HG02610 (cell line): ENCODE measurements around the gene IFNGR1.

ENCODE experiments used
- ATAC-seq: cut with Tn5 transposase; IDR thresholded peaks from one replicate; pipeline ENCODE4 v1.9.1; 2021; ENCODE audit warnings: mild to moderate bottlenecking, moderate library complexity; ENCODE audit not compliant: unreplicated experiment

IFNGR1 gene

DNA sequence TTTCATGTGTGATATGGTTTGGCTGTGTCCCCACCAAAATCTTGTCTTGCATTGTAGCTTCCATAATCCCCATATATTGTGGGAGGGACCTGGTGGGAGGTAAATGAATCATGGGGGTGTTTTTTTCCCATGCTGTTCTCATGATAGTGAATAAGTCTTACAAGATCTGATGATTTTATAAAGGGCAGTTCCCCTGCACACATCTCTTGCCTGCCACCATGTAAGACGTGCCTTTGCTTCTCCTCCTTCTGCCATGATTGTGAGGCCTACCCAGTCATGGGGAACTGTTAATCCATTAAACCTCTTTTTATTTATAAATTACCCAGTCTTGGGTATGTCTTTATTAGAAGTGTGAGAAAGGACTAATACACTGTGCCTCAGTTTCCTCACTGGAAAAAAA lies 41.6 kb downstream of the IFNGR1 start:
- no peak for ATAC-seq

DNA sequence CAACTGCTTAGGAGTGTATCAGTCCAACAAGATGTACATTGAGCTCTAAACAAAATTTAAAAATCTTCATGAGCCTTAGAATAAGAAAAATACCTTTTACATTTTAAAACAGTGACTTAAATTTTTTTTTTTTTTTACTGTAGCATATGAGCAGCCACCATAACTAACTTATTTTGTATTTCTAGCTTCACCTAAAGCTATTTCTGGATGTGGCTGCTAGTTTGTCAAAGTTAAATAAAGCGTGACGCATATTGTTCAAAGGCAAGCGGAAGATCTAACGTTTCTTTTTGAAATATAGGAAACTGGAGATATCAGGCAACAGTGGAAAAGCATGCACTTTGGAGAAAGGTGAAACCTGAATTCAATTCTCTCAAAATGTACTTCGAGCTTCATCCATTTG lies 42.5 kb downstream of the IFNGR1 start:
- no peak for ATAC-seq

DNA sequence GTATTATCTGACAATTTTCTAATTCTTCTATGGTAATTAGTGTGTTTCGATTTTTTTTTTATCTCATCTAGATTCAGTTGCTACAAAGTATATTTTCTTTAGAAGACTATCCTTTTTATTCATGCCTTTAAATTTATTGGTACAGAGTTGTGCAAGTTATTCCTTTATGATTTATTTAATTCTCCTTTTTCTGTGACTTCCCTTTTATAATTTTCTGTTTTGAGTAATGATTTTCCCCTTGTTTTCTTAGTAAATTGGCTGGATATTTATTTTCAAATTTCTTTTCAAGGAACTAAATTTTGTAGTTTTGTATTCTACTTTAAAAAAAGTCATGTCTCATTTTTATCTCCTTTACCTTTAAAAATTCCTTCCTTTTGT lies 43.3 kb downstream of the IFNGR1 start:
- ATAC-seq = no peak

DNA sequence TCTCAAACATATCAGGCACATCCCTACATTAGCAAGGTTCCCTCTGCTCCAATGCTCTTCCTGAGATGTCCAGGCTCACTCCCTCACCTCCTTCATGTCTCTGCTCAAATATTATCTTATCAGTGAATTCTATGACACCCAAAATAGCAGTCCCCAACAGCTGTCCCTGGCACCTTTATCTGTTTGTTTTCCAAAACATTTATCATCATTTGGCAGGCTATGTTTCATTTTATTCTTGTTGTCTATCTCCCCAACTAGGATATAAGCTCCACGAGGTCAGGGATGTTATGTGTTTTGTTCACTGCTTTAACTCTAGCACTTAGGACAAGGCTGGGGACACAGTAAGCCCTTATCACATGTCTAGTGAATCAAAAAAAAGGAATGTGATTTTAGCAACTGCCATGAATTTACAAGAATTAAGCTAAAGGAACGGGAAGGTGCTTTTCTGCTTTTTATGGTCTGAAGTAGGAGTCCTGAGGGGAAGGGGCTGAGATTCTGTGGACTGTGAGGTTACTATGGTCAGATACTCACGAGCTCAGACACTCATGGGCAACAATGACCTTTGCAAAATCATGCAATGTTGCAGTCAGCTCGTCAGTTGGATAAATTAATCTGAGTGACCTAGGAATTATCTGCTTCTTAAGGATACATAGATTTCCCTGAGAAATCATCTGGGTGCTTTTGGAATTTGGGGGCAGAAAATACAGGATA lies 43.9 kb downstream of the IFNGR1 start:
- ATAC-seq = no peak

DNA sequence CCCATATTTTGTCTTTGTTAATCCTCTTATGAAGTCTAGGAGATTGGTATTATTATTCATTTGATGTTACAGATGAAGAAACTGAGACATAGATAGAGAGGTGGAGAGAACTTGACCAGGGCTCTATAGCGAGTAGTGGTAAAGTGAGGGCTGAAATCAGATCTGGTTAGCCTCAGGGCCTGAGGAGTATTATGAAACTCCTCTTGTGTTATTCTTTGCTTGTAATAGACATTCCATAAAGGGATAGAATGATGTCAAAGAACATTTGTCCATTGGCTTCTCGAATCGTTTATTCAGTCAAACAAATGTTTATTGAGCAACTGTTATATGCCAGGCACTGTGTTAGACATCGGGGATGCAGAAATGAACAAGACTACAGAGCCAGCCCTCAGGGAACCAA lies 45.7 kb downstream of the IFNGR1 start, which contains the start of gene IL22RA2:
Gene IL22RA2 (minus strand): TSS at position 144 of the 400 bp plus-strand sequence. CDS start 11,895 bp downstream, outside the sequence.
- ATAC-seq = no peak

DNA sequence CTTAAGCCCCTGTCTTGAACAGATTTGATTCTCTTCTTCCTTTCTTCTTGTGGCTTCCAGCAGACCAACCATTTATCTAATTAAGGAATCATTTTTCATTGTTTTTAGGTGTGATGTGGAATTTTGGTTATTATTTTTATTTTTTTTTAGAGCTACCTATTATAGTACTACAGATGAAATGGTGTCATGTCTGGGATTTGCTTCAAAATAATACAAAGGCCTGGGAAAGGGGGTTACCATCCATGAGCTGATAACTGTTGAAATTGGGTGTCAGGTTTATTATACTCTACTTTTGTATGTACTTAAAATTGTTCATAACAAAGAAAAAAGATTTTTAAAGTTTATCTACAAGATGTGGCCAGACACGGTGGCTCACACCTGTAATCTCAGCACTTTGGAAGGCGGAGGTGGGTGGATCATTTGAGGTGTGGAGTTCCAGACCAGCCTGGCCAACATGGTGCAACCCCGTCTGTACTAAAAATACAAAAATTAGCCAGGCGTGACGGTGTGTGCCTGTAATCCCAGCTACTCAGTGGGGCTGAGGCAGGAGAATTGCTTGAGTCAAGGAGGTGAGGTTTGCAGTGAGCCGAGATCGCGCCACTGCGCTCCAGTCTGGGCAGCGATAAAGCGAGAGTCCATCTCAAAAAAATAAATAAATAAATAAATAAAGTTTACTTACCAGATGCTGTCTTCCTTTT lies 46.3 kb downstream of the IFNGR1 start:
- ATAC-seq = no peak

DNA sequence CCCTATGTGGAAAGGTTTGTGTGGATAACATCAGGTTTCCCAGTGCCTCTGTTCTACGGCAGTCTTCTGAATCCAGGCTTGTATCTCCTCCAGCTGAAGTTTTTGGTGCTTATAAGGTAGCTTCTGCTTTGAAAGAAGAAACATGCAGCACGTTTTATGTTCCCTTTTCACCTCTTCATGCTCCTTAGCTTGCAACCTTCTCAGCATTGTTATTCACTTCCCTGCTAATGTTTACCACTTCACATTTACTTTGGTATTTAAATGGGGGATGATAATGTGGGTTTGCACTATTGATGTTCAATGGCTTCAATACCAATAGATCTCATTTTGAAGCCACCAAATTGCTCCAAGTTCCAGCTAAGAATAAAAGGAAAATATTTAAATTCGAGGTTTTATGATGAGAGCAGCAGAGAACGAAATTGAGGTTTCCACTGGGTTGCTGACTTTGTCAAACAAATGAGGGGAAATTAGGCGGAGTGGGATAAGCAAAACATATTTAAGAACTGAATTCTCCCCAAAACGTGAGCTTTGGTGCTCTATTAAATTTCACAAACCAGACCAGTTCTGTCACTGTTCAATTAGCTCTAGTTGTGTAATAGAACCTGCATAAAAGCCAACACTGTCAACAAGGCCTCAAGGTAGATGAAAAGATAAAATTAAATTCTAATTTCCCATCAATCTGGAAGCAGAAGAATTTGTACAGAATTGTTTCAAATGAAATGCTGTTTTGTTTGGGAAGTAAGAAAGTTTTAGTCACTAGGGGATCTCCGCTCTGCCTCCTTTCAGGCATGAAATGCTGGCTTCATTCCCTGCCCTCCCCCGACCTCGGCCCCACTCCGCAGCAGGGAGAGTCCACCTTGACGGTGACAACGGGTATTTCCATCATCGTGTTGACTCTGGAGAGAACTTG lies 47.1 kb downstream of the IFNGR1 start:
- peak; percentile 51 for ATAC-seq

DNA sequence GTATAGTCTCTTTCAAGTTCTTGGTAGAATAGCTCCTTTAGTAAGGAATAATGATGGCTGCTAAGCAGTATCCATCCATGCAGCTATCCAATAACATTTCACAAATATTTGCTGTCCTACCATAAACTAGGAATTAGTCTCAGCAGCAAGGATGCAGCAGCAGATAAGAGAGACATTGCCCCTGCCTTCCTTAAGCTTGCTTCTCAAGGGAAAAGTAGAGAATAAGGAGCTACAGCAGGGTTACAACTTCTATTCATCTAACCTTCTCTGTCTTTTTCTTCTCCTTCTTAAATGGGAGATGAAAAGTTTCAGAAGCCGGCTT lies 48.2 kb downstream of the IFNGR1 start:
- no peak for ATAC-seq

DNA sequence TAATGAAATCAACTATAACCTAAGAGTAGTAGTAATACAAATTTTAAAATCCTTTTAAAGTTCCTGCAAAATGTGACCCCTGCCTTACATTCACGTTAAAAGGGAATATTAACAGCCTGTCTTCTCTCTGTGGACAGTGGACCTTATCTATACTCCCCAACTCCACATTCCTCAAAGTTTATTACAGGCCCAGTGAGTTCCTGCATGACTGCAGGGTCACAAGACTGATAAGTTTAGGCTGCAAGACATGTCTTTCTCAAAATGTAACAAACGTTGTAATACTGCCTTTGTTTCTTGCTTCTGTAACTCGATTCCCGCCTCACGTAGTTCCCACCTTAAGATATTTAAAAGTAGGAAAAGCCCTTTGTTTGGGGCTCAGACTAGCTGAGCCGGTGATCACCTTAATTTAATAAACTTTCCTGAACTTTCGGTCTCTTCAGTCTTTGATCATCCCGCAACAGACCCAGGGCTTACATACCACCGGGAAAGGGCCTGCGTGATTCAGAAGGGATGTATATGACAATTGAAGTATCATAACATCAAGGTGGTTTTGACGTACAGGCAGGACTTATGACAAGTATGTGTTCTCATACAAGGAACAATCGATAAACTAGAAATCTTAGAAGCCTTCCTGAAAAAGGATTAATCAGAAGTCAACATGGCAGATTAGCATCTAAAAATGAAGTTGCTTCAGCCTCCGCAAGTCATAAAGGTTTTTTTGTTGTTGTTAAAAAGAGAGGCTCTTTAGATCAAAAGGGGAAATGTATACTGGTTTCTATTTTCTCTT lies 48.7 kb downstream of the IFNGR1 start:
- ATAC-seq = no peak

DNA sequence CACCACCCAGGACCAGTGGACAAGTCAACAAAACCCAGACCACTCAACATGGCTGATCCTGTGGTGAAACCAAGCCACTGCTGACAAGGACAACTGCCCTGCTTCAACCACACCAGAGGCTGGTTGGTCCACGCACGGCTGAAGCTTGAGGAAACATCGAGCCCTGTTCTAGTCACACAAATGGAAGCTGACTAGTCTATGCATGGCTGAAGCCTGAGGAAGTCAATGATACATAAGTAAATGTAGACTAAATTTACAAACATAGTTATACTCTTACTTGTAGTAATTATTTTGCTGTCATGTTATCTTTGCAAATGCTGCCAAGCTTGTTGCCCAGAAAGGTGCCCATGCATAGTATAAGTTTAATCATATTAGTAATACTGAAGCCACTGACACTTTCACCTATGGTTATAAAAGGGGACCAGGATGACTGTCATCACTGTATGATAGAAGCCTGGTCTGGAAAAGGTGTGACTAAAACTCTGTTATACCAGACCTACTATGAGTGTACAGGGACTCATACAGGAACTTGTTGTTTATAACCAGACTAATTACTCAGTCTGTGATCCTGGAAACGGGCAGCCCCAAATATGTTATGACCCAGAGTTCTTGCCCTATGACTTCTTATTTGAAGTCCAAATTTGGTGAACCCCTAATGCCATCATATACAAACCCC lies 51.3 kb downstream of the IFNGR1 start:
- peak; percentile 52 for ATAC-seq

DNA sequence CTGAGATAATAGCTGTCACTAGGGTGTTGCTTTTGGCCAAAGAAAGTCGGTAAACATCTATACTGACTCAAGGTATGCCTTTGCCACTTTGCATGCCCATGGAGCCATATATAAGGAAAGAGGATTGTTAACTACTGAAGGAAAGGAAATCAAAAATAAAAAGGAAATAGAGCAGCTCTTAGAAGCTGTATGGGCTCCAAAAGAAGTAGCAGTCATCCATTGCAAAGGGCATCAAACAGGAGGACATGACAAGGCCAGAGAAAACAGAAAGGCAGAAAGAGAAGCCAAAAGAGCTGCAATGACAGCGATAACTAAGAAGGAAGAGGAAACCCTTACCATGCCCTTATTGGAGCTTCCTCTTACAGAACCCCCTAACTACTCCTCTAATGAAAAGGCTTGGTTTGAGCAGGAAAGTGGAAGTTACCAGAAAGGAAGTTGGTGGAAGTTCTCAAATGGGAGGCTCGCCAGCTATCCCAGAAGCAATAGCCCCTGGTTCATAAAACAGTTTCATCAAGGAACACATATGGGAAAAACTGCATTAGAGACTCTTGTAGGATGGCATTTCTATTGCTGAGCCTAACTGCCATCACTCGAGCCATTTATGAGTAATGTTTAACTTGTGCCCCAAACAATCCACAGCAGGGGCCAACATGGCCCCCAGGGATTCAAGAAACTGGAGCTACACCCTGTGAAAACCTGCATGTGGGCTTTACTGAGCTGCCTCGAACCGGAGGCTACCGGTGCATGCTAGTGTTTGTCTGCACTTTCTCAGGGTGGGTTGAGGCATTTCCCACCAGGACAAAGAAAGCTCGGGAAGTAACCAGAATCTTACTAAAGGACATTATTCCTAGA lies 52.7 kb downstream of the IFNGR1 start:
- no peak for ATAC-seq

DNA sequence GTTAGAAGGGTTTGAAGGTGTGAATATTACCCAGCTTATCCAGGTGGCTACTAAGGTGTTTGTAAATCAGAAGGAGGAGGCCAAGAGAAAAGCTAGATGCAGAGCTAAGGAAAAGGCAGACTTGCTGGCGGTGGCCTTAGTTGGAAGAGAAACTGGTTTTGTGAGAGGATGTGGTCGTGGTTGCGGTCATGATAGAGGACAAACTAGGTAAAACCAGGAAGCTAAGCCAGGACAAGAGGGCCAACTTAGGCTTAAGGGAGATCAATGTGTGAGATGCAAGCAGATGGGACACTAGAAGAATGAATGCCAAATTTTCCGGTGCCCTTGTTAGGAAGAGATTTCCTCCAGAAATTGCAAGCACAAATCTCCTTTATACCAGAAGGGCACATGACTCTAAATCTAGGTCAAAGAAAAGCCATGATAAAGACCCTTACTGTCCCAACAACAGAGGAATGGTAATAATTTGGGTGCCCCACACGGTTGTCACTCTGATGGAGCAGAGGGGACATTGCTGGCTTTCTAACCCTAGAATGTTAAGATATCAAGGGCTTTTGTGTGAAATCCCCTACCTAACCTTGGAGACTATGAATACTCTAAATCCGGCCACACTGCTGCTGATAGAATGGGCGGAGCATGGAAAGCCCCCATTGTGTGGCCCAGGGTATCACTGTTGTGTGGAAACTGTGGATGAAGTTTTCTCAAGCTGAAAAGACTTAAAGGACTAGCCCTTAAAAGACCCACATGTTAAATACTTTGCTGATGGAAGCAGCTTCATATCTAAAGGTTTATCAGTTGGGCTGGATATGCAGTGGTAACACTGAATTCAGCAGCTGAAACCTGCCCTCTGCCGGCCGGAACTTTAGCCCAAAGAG lies 53.6 kb downstream of the IFNGR1 start:
- ATAC-seq = peak; percentile 49

DNA sequence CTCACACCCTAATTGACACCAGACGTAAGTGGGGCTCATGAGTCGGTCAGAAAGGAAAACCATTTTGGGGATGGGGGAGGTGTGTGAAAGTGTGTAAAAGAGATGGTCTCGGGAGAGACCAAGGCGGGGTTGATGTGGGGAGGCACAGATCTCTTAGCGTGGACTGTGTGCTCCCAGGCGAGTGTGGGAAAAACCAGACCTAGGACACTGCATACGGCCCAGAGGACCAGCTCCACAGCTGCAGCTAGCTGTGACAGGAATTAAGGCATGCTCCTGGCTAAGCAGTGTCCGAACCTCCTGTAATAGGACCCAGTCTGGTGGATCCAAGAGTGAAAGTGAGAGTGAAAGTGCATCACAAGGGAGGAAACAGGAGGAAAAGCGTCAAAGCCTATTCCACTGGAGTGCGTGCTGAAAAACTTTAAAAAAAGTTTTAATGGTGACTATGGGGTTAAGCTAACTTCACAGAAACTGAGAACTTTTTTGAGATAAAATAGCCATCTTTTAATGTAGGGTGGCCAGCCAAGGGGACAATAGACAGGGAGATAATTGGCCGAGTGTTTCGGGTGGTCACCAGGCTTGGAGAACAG lies 55.4 kb downstream of the IFNGR1 start:
- ATAC-seq = no peak

DNA sequence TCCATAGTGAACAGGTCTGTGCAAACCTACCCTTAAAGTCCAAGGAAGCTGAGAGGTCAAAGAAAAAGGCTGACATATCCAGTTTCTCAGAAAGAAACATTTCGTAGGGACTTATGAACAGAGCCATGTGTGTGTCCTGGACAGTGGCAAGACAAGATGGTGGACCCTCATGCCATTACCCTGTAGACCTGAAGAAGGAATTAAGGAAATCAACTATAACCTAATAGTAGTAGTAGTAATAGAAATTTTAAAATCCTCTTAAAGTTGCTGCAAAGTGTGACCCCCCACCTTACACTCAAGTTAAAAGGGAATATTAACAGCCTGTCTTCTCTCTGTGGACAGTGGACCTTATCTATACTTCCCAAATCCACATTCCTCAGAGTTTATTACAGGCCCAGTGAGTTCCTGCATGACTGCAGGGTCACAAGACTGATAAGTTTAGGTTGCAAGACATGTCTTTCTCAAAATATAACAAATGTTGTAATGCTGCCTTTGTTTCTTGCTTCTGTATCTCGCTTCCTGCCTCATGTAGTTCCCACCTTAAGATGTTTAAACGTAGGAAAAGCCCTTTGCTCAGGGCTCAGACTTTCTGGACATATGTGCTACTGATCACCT lies 56.4 kb downstream of the IFNGR1 start:
- no peak for ATAC-seq

DNA sequence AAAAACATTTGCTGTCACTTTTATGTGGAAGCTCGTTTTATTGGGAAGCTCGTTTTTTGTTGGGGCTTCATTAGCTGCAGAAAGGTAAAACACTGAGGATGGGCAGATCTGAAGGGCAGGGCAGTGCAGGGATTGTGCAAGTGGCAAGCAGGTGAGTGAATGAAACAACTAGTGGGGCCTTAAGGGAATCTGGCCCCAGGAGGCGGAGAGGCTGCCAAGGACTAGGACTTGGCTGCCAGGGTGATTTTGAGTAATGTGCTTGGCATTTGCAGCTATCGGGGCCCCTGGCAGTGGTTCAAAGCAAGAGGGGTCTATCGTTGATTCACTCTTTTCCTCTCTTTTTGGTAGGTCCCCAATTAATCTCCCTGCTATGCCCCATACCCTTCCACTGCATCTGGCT lies 57.2 kb downstream of the IFNGR1 start:
- no peak for ATAC-seq

DNA sequence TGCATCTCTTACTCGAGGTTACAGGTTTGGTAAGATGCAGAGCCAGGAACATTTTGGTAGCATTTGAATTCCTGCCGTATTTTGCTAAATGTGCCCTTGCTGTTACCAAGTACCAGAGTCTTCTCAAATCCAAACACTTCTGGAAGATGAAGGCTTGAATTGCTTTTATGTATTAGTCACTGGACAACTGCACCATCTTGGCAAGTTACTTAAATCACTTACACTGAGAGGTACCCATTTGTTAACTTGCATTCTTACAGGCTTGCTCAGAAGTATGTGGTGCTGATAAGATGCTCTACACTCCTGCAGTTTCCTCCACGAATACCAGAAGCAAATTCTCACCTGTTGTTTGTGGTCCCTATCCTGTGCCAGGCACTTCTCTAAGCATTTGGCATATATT lies 58.4 kb downstream of the IFNGR1 start:
- ATAC-seq = no peak

DNA sequence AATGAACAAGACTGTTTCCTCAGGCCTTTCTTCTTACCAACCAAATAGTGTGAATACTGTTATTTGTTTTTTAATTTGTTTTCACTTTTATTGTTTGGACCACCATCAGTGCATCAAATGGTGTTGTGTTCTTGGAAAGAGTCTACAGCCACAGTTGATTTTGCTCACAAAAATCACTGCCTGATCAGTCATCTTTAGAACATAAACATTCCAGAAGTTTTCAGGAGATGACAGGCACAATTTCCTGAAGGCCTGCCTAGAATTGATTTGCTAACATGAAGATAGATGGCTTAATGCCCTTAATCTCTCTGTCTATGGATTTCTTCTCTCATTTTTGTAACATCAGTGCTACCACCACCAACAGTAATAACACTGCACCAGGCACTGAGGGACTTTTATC lies 59.3 kb downstream of the IFNGR1 start:
- ATAC-seq = no peak

DNA sequence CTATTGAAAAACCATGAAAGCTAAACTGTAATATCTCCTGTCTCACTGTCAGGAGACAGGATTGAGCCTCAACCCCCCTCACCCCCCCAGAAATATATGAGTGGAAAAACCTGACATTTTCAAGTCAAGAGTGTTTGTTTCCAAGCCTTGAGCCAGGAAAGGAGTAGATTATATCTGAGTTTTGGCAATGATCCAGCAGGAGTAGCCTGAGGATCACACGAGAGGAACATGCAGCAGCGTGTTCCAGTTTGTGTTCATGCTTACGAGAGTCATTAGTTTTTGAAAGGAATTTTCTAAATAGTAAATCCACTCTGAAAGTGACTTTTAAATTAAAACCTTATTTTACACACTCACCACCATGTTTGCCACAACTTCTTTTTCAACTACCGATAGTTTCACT lies 61.6 kb downstream of the IFNGR1 start:
- ATAC-seq = no peak
